ENCODE data around the gene SMIM32. TPM values are rescaled to one million over a fixed set of nuclear protein-coding genes. Genes with fewer than 3 reads are reported as not detected.

The SMIM32 gene
- total and polyA plus RNA-seq, 2 donors (not counting 1 experiment from before 2014, with no cell fraction given) = not detected

GRCh38 chr5:136155761-136156160 is 37.2 kb downstream of the SMIM32 start:
- POLR2A ChIA-PET = no interaction called here

GRCh38 chr5:136155078-136155477 is 37.9 kb downstream of the SMIM32 start:
- ATAC-seq (ENCODE audit: low read depth) = no peak
- Histone ChIP-seq H3K4me1 (ENCODE audit: control insufficient read depth in 2 of 2, insufficient read depth in 2 of 2, low read length in 2 of 2) (no peaks in the 10 kb centered on the region), H3K79me2 (ENCODE audit: control insufficient read depth, insufficient read depth, low read length) (peaks cover 3% of the 10 kb centered on the region), H3K4me2 (replicated peaks; ENCODE audit: low read depth, low read length, poor library complexity, severe bottlenecking) (no peak overlapping the region), H3K36me3 (replicated peaks in 1 of 2; ENCODE audit: control extremely low read depth in 1 of 2, control insufficient read depth in 1 of 2, extremely low read depth in 1 of 2, insufficient read depth in 2 of 2, low read length in 1 of 2) (peaks cover 10 to 25% of the 10 kb centered on the region in 2 experiments), H3K4me3 (ENCODE audit: control extremely low read depth in 1 of 5, extremely low read depth in 1 of 5, insufficient read depth in 1 of 5, low read depth in 2 of 5, low read length in 4 of 5) (no peak overlapping the region), H3K27ac (ENCODE audit: low read length in 2 of 2) (no peak overlapping the region), H4K20me1 (ENCODE audit: control insufficient read depth, insufficient read depth, low read length, poor library complexity, severe bottlenecking) (peaks cover 11% of the 10 kb centered on the region), H3K9me3 (ENCODE audit: control extremely low read depth in 1 of 3, control insufficient read depth in 2 of 3, insufficient read depth in 1 of 3, low read length in 2 of 3) (no peaks in the 10 kb centered on the region), H3K9ac (ENCODE audit: low read length) (no peak overlapping the region), H3K27me3 (replicated peaks in 1 of 4; ENCODE audit: control extremely low read depth in 1 of 4, control insufficient read depth in 3 of 4, insufficient read depth in 4 of 4, low read length in 3 of 4) (no peaks in the 10 kb centered on the region), H2AFZ (ENCODE audit: insufficient read depth, low read depth, low read length, poor library complexity, severe bottlenecking) (no peak overlapping the region)
- H3K9me3 Mint-ChIP-seq (ENCODE audit: insufficient read depth) = no peaks in the 10 kb centered on the region
- H3K4me1 Mint-ChIP-seq = no peaks in the 10 kb centered on the region
- no peak overlapping the region for H3K4me3 Mint-ChIP-seq
- H3K27me3 Mint-ChIP-seq = no peaks in the 10 kb centered on the region
- 56% methylated on average over 1 of the region's 2 CpGs for WGBS (ENCODE audit: insufficient coverage)
- no peak for TF ChIP-seq CTCF (IDR thresholded peaks at IDR 0.05)
- TF ChIP-seq EZH2 (IDR thresholded peaks at IDR 0.05; ENCODE audit: borderline replicate concordance, insufficient read depth, low read depth, low read length, poor library complexity, severe bottlenecking) = no peak
- no peak for DNase-seq
- intact Hi-C loops (cut with micrococcal nuclease) = no loop called here
- ChIA-PET CTCF (no interaction called here), POLR2A (no interaction called here)
- H3K27ac Mint-ChIP-seq = no peak overlapping the region

More at GRCh38 chr5:136155761-136156160, 37.2 kb downstream of the SMIM32 start:
- DNase-seq (no peak), ATAC-seq (ENCODE audit: low read depth) (no peak)
- H3K27me3 Mint-ChIP-seq = no peaks in the 10 kb centered on the region
- no peak overlapping the region for H3K4me3 Mint-ChIP-seq
- Histone ChIP-seq H3K4me3 (ENCODE audit: control extremely low read depth in 1 of 5, extremely low read depth in 1 of 5, insufficient read depth in 1 of 5, low read depth in 2 of 5, low read length in 4 of 5) (no peak overlapping the region), H3K36me3 (replicated peaks in 1 of 2; ENCODE audit: control extremely low read depth in 1 of 2, control insufficient read depth in 1 of 2, extremely low read depth in 1 of 2, insufficient read depth in 2 of 2, low read length in 1 of 2) (peaks cover 10 to 26% of the 10 kb centered on the region in 2 experiments), H3K9me3 (ENCODE audit: control extremely low read depth in 1 of 3, control insufficient read depth in 2 of 3, insufficient read depth in 1 of 3, low read length in 2 of 3) (no peaks in the 10 kb centered on the region), H3K4me1 (ENCODE audit: control insufficient read depth in 2 of 2, insufficient read depth in 2 of 2, low read length in 2 of 2) (no peaks in the 10 kb centered on the region), H3K4me2 (replicated peaks; ENCODE audit: low read depth, low read length, poor library complexity, severe bottlenecking) (no peak overlapping the region), H3K9ac (ENCODE audit: low read length) (no peak overlapping the region), H2AFZ (ENCODE audit: insufficient read depth, low read depth, low read length, poor library complexity, severe bottlenecking) (no peak overlapping the region), H3K79me2 (ENCODE audit: control insufficient read depth, insufficient read depth, low read length) (peaks cover 3% of the 10 kb centered on the region), H4K20me1 (ENCODE audit: control insufficient read depth, insufficient read depth, low read length, poor library complexity, severe bottlenecking) (peaks cover 11% of the 10 kb centered on the region), H3K27me3 (replicated peaks in 1 of 4; ENCODE audit: control extremely low read depth in 1 of 4, control insufficient read depth in 3 of 4, insufficient read depth in 4 of 4, low read length in 3 of 4) (no peaks in the 10 kb centered on the region), H3K27ac (ENCODE audit: low read length in 2 of 2) (no peak overlapping the region)
- intact Hi-C loops (cut with micrococcal nuclease) = no loop called here
- WGBS (ENCODE audit: insufficient coverage) = 100% methylated on average over 1 of the region's 1 CpG
- CTCF ChIA-PET = no interaction called here
- TF ChIP-seq EZH2 (IDR thresholded peaks at IDR 0.05; ENCODE audit: borderline replicate concordance, insufficient read depth, low read depth, low read length, poor library complexity, severe bottlenecking) = no peak
- TF ChIP-seq CTCF (IDR thresholded peaks at IDR 0.05) = no peak
- no peaks in the 10 kb centered on the region for H3K9me3 Mint-ChIP-seq (ENCODE audit: insufficient read depth)
- H3K4me1 Mint-ChIP-seq = peaks cover 2% of the 10 kb centered on the region
- no peak overlapping the region for H3K27ac Mint-ChIP-seq

Data from B cell (primary cell).